Ovary (tissue), 9 donors: ENCODE results near the gene PPP1R13L. TPM values are rescaled to one million over a fixed set of nuclear protein-coding genes. Genes with fewer than 3 reads are reported as not detected.
"Not testable (repeated sequence)": the region's sequence is repeated elsewhere in the genome, so short reads cannot be mapped to it uniquely, and the experiment has no call there.

Experiments
- DNase-seq, 5 donors: peaks; one replicate each; pipeline ENCODE4 v3.0.0-alpha.2; 2019 to 2020
- H3K27ac ChIP-seq, 2 donors: fragments of 200-600 bp; one replicate each; pipeline versions ENCODE4 v1.5.1 to v1.8.0; 2019 to 2022
- H3K27me3 ChIP-seq: fragments of 200-600 bp; one replicate; pipeline ENCODE4 v1.8.0; 2022
- H3K36me3 ChIP-seq: fragments of 200-600 bp; sonication (generic); one replicate; pipeline ENCODE4 v1.5.1; 2019
- H3K4me1 ChIP-seq: one replicate; pipeline ENCODE4 v1.8.1; 2013; ENCODE audit warnings: mild to moderate bottlenecking, moderate library complexity; ENCODE audit not compliant: insufficient read depth
- H3K4me3 ChIP-seq: fragments of 200-600 bp; sonication (generic); one replicate; pipeline ENCODE4 v1.5.1; 2017
- H3K9me3 ChIP-seq, 2 donors: fragments of 200-600 bp in 1 of 2; sonication (generic) in 1 of 2; one replicate each; pipeline versions ENCODE4 v1.5.1 to v1.8.1; 2013 to 2019; ENCODE audit warnings: mild to moderate bottlenecking in 1 of 2, moderate library complexity in 1 of 2
- EP300 ChIP-seq: sonication (generic); formaldehyde crosslinking; IDR thresholded peaks from one replicate; pipeline ENCODE4 v1.6.1; 2017; ENCODE audit warnings: antibody characterized with exemption
- POLR2A ChIP-seq: fragments of 450-650 bp; IDR thresholded peaks from one replicate; pipeline ENCODE4 v1.6.1; 2017; ENCODE audit warnings: antibody characterized with exemption, mild to moderate bottlenecking, moderate library complexity
- WGBS, 3 donors: extraction: QIAGEN DNeasy Blood & Tissue Kit in 1 of 3; methylation state at CpG; one replicate each; pipeline versions ENCODE4 v1.1.5 to v1.1.7; 2013 to 2017; 5-methylcytosine and 5-hydroxymethylcytosine counted together
- intact Hi-C, 4 donors: fragments of 100-400 bp; cut with DNase I; formaldehyde crosslinking; loops; one replicate each; pipeline versions ENCODE4 v1.11.0 to v1.15.1; 2022 to 2023
- polyA plus RNA-seq, 2 donors: library from polyadenylated mRNA; stranded (reverse); fragments of 200-250 nt in 1 of 2; fragments of 350-450 nt in 1 of 2; fragmentation: Illumina TruSeq in 1 of 2; extraction: RNeasy Lipid Tissue Mini Kit (QIAGEN cat#74804) in 1 of 2; gene quantifications; one replicate each; pipeline ENCODE4 v1.2.3, GENCODE V29; 2013 to 2014
- total RNA-seq, 7 donors: library from RNA; depleted of rRNA in 2 of 7; stranded (reverse); fragments of >200 nt in 2 of 7; fragmentation: NEBNext Ultra II Directional in 3 of 7; extraction: Animal tissue kit (Norgen Biotek cat#: 25700) in 3 of 7; gene quantifications; one replicate each; pipeline versions ENCODE4 v1.1.0 to v1.2.4, GENCODE V29; 2016 to 2023
- TF ChIP-seq, protein P1 (sequence below), 3 donors: fragments of 450-650 bp in 2 of 3; fragments of 200-600 bp in 1 of 3; IDR thresholded peaks; one replicate each; pipeline versions ENCODE4 v1.5.1 to v1.8.0; 2016 to 2022; ENCODE audit warnings: antibody characterized with exemption in 3 of 3, mild to moderate bottlenecking in 1 of 3
- donor health status: DM: no; HTN: no; CAD: no; lungs with moderate emphysema.
- donor health status: DM: no; HTN: no; CAD: no.
- donor health status: Bipolar disorder and iron deficiency.
- donor health status: DM: yes; HTN: yes; CAD: no.
- donor health status: DM: no; HTN: no; CAD: no.
- donor health status: DM: yes; HTN: yes; CAD: no.

Gene PPP1R13L
- total and polyA plus RNA-seq, 9 donors = 6.8 to 29.1 (median 13.3) TPM

DNA sequence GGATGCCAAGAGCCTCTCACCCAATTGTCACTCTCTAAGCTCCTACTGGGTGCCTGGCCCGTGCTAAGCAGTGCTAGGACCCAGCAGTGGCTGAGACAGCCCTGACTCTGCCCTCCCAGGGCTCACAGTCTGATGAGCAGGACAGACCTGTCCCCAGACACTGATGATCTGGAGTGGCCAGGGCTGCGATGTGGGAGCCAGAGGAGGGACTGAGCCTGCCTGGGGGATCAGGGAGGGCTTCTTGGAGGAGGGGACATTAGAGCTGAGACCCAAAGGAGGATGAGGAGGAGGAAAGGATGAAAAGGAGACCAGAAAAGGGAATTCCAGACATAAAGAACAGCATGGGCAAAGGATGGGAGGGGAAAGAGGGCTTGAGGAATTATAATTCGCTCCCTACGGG lies 12.3 kb upstream of the PPP1R13L start:
- 73 to 90% (median 89%) methylated on average over 4 of the region's 4 CpGs for WGBS, 3 donors
- DNase-seq = no peak
- intact Hi-C loops = no loop called here
- H3K36me3 ChIP-seq = no peaks in the 10 kb centered on the region
- no peak overlapping the region for H3K4me3 ChIP-seq
- TF ChIP-seq, protein P1, sequence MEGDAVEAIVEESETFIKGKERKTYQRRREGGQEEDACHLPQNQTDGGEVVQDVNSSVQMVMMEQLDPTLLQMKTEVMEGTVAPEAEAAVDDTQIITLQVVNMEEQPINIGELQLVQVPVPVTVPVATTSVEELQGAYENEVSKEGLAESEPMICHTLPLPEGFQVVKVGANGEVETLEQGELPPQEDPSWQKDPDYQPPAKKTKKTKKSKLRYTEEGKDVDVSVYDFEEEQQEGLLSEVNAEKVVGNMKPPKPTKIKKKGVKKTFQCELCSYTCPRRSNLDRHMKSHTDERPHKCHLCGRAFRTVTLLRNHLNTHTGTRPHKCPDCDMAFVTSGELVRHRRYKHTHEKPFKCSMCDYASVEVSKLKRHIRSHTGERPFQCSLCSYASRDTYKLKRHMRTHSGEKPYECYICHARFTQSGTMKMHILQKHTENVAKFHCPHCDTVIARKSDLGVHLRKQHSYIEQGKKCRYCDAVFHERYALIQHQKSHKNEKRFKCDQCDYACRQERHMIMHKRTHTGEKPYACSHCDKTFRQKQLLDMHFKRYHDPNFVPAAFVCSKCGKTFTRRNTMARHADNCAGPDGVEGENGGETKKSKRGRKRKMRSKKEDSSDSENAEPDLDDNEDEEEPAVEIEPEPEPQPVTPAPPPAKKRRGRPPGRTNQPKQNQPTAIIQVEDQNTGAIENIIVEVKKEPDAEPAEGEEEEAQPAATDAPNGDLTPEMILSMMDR (IDR thresholded peaks at IDR 0.05) = no peak
- TF ChIP-seq EP300 (no peak), POLR2A (no peak)
- no peaks in the 10 kb centered on the region for H3K4me1 ChIP-seq
- no peak overlapping the region for H3K27ac ChIP-seq
- no peaks in the 10 kb centered on the region for H3K27me3 ChIP-seq
- H3K9me3 ChIP-seq = no peaks in the 10 kb centered on the region

DNA sequence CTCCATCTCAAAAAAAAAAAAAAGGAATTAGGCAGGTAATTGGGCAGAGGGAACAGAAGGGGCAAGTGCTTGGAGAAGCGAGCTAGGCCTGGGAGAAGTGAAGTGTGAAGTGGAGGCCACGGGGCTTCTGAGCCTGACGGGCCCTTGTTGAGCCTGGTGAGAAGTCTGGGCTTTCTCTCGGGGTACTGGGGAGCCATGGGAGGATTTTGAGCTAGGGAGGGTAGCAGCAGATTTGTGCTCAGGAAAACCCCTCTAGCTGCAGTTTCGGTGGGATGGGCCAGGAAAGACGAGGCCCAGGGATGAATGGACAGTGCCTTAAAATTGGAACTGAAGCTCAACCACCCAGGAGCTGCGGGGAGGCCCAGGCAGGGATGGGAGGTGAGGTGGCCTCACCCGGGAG lies 9.6 kb upstream of the PPP1R13L start:
- TF ChIP-seq POLR2A (no peak), EP300 (no peak)
- TF ChIP-seq, protein P1 (IDR thresholded peaks at IDR 0.05) = no peak
- 90 to 94% (median 92%) methylated on average over 8 of the region's 8 CpGs for WGBS, 3 donors
- no peak for DNase-seq
- Histone ChIP-seq H3K4me1 (no peaks in the 10 kb centered on the region), H3K36me3 (no peaks in the 10 kb centered on the region), H3K27me3 (no peaks in the 10 kb centered on the region), H3K27ac (no peak overlapping the region), H3K4me3 (no peak overlapping the region), H3K9me3 (no peaks in the 10 kb centered on the region)
- intact Hi-C loops = no loop called here

DNA sequence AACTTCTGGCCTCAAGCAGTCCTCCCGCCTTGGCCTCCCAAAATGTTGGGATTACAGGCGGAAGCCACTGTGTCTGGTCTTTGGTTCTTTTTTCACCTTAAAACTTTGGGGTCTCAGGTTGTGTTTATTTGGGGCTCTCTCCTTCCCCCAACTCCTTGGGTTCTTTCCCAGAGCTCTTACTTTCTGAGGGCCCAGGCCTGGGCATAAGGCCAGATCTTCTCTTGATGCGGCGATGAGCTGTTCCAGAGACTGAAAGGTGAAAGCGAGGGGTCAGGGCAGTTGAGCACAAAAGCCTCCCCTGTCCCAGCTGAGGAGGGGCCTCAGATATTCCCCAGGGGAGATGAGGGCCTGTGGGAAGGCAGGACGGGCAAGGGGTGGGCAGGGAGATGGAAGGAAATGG lies 8.6 kb upstream of the PPP1R13L start:
- Histone ChIP-seq H3K4me1 (no peaks in the 10 kb centered on the region), H3K9me3 (no peaks in the 10 kb centered on the region), H3K27ac (no peak overlapping the region), H3K27me3 (no peaks in the 10 kb centered on the region), H3K4me3 (no peak overlapping the region), H3K36me3 (no peaks in the 10 kb centered on the region)
- no peak for DNase-seq
- intact Hi-C loops = no loop called here
- WGBS, 3 donors = 76 to 82% (median 79%) methylated on average over 6 of the region's 6 CpGs
- TF ChIP-seq, protein P1 (IDR thresholded peaks at IDR 0.05) = no peak
- no peak for TF ChIP-seq POLR2A

DNA sequence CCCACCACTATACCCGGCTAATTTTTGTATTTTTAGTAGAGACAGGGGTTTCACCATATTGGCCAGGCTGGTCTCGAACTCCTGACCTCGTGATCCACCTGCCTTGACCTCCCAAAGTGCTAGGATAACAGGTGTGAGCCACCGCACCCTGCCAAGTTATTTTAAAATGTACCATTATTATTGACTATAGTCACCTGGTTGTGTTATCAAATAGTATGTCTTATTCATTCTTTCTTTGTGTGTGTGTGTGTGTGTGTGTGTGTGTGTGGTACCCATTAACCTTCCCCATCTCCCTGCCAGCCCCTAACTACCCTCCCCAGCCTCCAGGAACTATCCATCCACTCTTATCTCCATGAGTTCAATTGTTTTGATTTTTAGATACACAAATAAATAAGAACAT lies 5.5 kb upstream of the PPP1R13L start:
- H3K36me3 ChIP-seq, DNase-seq, H3K4me1 ChIP-seq, H3K27me3 ChIP-seq, H3K4me3 ChIP-seq, H3K9me3 ChIP-seq, H3K27ac ChIP-seq, intact Hi-C loops: not testable (repeated sequence)
- WGBS, 3 donors = 90 to 94% (median 90%) methylated on average over 4 of the region's 4 CpGs

DNA sequence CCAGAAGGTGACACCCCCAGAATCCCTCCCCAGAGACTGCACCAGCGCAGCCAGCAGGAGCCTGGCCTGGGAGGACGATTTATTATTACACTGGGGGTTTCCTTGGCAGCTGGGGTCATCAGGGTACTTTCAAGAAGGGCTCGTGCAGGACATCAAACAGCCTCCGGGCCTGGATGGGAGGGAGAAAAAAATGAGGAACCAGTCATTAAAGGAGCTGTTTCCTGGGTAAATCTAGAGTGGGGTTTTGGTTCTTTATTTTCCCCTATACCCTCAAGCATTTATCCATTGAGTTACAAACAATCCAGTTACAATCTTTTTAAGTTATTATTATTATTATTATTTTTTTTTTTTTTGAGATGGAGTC lies 4.7 kb upstream of the PPP1R13L start:
- DNase-seq = no peak
- peaks cover 3% of the 10 kb centered on the region for H3K4me1 ChIP-seq
- no peak overlapping the region for H3K27ac ChIP-seq
- TF ChIP-seq POLR2A (no peak), EP300 (no peak)
- TF ChIP-seq, protein P1 (IDR thresholded peaks at IDR 0.05) = no peak
- H3K36me3 ChIP-seq = no peaks in the 10 kb centered on the region
- no peaks in the 10 kb centered on the region for H3K9me3 ChIP-seq
- no peaks in the 10 kb centered on the region for H3K27me3 ChIP-seq
- intact Hi-C loops = no loop called here
- H3K4me3 ChIP-seq = no peak overlapping the region
- 33 to 36% (median 35%) methylated on average over 4 of the region's 4 CpGs for WGBS, 3 donors
